SIG-M5 treated with dmso at 0.1 percent for 504 hours (cell line): ENCODE data around the gene PPP1R9A.

Experiments used
- DNase-seq: peaks from one replicate; lab custom pipeline; 2025; ENCODE audit not compliant: unreplicated experiment; lab: John Stamatoyannopoulos, UW

PPP1R9A gene

GRCh38 chr7:94907026-94907810 is at the start of gene PPP1R9A:
Gene PPP1R9A, plus strand, starts transcription at chr7:94907594. Its CDS starts 2,520 bp downstream, at chr7:94910114.
- no peak for DNase-seq

DNA sequence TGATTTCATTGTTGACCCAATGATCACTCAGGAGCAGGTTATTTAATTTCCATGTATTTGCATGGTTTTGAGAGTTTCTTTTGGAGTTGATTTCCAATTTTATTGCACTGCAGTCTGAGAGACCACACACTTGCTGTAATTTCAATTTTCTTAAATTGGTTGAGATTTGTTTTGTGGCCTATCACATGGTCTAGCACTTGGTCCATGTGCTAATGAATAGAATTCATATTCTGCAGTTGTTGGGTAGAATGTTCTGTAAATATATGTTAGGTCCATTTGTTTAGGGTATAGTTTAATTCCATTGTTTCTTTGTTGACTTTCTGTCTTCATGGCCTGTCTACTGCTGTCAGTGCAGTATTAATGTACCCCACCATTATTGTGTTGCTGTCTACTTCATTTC is 36.3 kb upstream of the PPP1R9A start:
- DNase-seq = no peak

GRCh38 chr7:94873239-94873638 is 34.2 kb upstream of the PPP1R9A start:
- no peak for DNase-seq

- no peak for DNase-seq
These were observed 33.2 kb upstream of the PPP1R9A start for GRCh38 chr7:94874036-94874785.

- DNase-seq = no peak
These were observed 32.2 kb upstream of the PPP1R9A start for GRCh38 chr7:94875201-94875600.

DNA sequence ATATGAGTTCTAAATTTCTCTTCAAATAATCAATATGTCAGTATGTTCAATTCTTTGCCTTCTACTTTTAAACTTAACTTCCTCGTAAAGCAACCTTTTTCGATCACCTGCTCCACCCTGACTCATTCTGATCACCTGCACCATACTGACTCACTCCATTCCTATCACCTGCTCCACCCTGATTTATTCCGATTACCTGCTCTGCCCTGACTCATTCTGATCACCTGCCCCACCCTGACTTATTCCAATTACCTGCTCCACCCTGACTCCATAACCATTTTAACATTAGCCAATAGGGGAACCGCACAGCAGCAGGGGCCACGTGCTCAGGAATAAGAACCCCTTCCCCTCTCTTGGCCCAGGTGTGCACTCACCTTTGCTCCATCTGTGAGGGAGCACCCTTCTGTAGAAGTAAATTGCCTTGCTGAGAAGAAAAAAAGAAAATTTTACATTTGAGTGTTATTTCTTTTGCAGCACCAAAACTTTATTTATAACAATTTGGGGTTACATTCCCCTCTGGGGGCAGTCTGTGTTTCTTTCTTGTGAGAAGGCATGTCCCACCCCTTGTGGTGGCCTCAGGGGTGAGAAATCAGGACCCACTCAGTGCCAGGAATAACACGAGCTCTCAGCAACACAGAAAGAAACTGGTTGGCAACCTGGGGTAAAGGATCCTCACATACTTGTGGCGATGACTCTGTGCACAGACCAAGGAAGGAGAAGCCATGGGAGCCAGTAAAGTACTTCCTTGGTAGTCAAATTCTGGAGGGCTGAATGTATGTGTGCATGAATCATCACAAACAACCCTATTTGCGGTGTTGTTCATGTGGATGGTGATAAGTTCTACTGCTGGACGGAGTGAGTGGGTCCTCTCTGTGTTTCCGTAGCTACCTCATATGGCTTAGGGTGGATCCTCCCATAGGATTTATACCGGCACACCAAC is 29.4 kb upstream of the PPP1R9A start:
- DNase-seq = no peak

GRCh38 chr7:94882891-94883290 is 24.5 kb upstream of the PPP1R9A start:
- no peak for DNase-seq

- DNase-seq = no peak
These were observed 23.8 kb upstream of the PPP1R9A start for GRCh38 chr7:94883616-94884015.

DNA sequence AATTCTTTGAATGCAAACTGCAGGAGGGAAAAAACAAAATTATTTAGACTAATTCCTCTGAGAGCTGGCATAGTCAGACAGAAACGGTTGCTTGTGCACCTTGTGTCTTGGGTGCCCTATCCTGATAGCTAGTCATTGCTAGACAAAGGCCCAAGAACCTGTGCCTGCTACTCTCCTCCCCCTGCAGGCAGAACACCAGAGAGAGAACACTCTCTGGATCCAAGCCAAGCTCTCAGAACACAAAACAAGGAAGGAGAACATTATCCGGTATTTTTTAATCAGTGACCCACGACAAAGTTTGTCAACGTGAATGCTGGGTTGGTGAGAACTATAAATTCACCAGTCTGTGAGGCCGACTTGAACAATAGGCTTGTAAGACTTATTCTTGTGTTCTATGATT is 18.8 kb upstream of the PPP1R9A start:
- DNase-seq = peak; percentile 10

DNA sequence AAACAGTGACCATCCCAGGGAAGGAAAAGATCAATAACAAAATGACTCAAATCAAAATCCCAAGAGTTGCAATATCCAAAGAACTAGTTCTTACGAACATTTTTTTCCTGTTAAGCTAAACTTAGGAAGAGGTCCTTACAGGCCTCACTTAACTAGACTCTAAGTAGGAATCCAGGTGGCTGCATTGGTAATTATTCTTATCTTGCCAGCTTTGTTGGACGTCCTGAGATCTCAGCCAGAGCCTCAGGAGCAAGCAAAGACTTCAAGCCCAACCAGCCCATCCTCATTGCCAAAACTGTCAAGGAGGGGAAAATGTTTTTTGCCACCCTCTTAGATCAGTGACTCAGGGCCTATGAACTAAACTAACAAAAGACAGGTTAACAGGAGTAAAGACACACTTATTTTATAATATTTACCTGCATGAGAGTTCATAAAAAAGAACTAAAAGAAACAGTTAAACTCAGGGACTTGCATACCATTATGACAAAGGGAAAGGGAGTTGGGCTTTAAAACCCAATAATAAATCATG is 18.3 kb upstream of the PPP1R9A start:
- DNase-seq = no peak

GRCh38 chr7:94890216-94890615 is 17.2 kb upstream of the PPP1R9A start:
- no peak for DNase-seq

DNA sequence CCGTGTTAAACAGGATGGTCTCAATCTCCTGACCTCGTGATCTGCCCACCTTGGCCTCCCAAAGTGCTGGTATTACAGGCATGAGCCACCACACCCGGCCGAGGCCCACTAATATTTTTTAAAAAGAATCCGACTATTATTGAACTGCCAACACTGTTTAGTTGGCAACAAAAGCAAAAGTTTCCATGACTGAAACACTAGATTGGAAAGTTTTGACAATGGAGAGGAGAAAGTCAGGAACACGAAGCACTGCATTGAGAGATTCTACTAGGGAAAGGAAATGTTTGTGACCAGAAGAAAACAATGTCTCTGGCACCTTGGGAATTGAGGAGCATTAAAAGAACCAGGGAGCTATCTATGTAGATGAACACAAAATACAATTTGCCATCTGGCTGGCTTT is 13.7 kb upstream of the PPP1R9A start:
- no peak for DNase-seq

DNA sequence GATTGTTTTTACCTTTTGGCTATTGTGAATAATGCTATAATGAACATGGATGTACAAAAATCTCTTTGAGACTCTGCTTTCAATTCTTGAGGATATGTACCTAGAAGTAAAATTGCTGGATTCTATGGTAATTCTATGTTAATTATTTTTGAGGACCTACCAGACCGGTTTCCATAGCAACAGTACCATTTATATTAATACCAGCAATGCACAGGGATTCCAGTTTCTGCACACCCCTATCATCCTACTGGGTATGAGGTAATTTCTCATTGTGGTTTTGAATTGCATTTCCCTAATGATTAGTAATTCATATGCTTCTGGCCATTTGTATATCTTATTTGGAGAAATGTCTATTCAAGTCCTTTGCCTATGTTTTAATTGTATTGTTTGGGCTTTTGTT is 9.9 kb upstream of the PPP1R9A start:
- DNase-seq = no peak

GRCh38 chr7:94898340-94898739 is 9.1 kb upstream of the PPP1R9A start:
- DNase-seq = no peak

GRCh38 chr7:94901981-94902380 is 5.4 kb upstream of the PPP1R9A start:
- DNase-seq = no peak

DNA sequence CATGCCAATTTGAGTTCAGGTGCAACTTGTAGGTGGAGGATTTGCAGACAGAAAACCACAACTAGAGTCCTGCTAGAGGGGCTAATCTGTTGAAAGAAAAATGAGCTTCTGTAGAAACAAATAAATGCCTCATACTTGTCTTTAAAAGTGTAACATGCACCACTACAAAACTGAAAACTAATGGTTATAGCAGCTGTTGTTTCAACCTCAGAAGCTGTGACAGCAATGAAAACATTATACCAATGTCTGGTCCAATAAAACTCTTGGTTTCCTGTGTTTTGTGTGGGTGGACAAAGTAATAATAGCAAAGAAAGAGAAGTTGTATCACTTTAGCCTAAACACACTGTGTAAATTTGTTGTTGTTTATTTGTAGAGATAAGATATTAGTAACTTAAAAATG is 3.4 kb upstream of the PPP1R9A start:
- no peak for DNase-seq

DNA sequence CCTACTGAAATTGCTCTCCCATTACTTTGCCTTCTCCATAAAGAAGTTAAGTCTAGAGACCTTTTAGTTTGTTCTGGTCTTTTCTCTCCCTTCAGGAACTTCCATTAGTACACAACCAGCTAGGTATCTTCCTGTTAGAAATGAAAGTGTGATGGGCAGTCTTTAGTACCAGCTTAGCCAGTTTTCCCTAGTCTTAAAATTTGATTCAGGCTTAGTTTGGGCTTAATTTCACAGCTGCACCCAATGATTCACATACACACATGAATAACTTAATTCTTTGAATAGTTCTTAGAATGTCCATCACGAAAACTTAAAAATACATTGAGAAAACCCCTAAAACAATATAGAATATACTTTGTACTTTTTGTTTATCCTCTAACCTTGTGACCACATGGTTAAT is 2.4 kb upstream of the PPP1R9A start:
- no peak for DNase-seq

GRCh38 chr7:94906065-94906851 is 1.1 kb upstream of the PPP1R9A start:
- DNase-seq = no peak

- DNase-seq = no peak
These were observed 473 bp downstream of the PPP1R9A start for GRCh38 chr7:94907811-94908322.
